ENCODE measurements around the gene ZNF582.

Gene ZNF582

DNA sequence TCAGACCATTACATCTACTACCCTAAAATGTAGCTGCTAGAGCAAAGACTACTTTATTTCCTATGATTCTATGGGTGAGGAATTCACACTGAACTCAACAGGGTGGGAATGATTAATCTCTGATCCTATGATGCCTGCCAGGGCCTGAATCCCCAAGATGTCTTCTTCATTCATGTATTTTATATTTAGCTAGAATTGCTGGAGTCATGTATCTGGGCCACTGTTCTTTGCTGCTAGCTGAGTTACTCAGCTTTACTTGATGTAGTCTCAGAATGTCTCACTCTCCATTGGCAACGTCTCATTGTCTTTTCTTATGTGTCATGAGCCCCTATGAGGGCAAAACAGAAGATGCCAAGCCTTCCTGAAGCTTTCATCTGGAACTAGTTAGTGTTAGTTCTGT, 21.1 kb downstream of the ZNF582 start:
- TF ChIP-seq, protein P1, sequence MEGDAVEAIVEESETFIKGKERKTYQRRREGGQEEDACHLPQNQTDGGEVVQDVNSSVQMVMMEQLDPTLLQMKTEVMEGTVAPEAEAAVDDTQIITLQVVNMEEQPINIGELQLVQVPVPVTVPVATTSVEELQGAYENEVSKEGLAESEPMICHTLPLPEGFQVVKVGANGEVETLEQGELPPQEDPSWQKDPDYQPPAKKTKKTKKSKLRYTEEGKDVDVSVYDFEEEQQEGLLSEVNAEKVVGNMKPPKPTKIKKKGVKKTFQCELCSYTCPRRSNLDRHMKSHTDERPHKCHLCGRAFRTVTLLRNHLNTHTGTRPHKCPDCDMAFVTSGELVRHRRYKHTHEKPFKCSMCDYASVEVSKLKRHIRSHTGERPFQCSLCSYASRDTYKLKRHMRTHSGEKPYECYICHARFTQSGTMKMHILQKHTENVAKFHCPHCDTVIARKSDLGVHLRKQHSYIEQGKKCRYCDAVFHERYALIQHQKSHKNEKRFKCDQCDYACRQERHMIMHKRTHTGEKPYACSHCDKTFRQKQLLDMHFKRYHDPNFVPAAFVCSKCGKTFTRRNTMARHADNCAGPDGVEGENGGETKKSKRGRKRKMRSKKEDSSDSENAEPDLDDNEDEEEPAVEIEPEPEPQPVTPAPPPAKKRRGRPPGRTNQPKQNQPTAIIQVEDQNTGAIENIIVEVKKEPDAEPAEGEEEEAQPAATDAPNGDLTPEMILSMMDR (conservative IDR thresholded peaks at IDR 0.05; ENCODE audit: low read depth) = no peak
- no peak overlapping the region for H3K27ac ChIP-seq
- no peak for DNase-seq (ENCODE audit: low spot score)
- ChIA-PET POLR2A (ENCODE audit: low non-redundant PET) (no interaction called here), CTCF (no interaction called here)

DNA sequence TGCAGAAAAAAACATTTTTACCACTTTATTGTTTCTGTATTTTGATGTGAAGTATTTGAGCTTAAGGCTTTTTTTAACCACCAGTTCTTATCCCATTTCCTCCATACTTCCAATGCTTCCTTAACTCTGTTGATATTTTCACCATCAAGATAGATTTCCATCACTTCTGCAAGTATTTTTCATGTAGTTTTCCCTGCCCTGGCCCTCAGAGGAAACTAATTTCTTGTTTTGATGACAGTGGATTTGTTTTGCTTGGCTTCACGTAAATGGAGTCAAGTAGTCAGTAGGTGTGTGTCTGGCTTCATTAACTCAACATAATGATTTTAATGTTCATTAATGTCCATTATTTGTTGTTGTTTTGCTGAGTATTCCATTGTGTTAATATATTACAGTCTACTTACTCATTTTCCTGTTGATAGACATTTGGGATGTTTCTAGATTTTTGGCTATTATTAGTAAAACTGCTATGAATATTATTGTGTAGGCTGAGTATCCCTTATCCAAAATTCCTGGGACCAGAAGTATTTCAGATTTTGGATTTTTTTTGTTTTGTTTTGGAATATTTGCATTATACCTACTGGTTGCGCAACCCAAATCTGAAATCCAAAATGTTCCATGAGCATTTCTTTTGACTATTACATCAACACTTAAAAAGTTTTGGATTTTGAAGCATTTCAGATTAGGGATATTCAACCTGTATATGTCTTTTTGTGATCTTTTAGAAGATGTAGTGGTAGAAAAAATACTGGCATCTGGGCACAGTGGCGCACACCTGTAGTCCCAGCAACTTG, 23.3 kb downstream of the ZNF582 start:
- TF ChIP-seq, protein P1 (conservative IDR thresholded peaks at IDR 0.05; ENCODE audit: low read depth) = no peak
- H3K27ac ChIP-seq = no peak overlapping the region
- ChIA-PET CTCF (no interaction called here), POLR2A (ENCODE audit: low non-redundant PET) (no interaction called here)
- DNase-seq (ENCODE audit: low spot score) = no peak

DNA sequence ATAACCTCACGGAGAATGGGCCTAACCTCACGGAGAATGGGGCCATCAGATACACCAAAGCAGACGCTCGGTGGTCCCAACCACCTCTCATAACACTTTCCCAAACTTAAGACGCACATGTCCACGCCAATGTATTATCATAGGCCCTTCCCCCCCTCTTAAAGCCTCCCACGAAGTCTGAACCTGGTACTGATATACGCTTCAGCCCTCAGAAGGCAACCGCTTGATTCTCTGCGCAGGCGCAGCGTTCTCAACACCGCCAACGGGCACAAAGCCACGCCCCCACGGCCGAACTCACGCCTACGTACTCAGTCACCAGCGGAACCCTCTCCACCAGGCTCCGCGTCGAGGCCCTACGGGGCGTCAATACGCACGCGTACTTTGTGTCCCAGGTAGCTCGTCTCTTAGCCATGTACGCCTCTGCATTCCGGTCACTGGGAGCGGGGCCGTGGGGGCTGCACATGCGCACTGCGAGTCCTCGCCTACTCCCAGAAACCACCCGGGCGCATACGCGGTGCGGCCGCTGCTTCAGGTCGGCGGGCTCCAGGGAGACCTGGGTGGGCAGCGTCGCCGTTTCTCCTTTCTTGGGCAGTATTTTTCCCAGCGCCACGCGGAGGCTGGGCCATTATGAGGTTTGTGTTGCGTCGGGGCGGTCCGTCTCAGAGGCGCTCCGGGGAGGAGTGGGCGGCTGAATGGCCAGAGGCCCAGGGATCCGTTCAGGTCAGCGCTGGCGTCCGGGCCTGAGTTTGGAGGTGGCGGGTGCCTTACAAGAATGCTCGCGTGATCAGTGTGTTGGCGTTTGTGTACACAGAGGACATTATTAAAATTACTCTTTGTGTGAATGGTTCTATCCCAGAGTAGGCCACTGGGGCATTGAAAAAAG, 25.3 kb downstream of the ZNF582 start:
- TF ChIP-seq, protein P1 (conservative IDR thresholded peaks at IDR 0.05; ENCODE audit: low read depth) = no peak
- DNase-seq (ENCODE audit: low spot score) = peak; percentile 8
- no peak overlapping the region for H3K27ac ChIP-seq
- CTCF ChIA-PET = interaction anchor here (0.6 kb wide), 1 partner anchor 301 kb away, joined by 3 read pairs; no protein-coding TSS in a partner anchor
- POLR2A ChIA-PET (ENCODE audit: low non-redundant PET) = no interaction called here

DNA sequence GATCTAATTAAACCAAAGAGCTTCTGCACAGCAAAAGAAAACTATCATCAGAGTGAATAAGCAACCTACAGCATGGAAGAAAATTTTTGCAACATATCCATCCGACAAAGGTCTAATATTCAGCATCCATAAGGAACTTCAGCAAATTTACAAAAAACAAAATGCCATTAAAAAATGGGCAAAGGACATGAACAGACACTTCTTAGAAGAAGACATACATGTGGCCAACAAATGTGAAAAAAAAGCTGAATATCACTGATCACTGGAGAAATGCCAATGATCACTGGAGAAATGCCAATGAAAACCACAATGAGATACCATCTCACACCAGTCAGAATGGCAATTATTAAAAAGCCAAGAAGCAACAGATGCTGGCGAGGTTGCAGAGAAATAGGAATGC, 32.5 kb downstream of the ZNF582 start:
- TF ChIP-seq, protein P1 (conservative IDR thresholded peaks at IDR 0.05; ENCODE audit: low read depth) = no peak
- H3K27ac ChIP-seq = no peak overlapping the region
- no peak for DNase-seq (ENCODE audit: low spot score)
- ChIA-PET CTCF (no interaction called here), POLR2A (ENCODE audit: low non-redundant PET) (no interaction called here)

DNA sequence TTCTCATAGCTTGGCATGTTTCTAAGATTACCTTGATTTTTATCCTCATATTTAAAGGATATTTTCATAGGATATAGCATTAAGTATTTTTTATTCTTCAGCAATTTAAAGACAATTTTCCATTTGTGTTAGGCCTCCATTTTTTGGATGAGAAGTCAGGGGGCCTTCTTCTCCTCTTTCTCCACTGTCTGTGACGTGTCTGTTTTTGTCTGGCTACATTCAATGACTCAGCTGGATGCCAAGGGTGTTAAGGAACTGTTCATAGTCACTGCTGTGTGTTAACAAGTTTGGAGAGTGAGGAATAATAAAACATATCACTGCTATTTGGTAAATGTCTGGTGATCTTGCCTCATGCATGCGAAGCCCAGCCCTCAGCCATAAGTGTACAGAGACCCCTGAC, 36.4 kb downstream of the ZNF582 start:
- TF ChIP-seq, protein P1 (conservative IDR thresholded peaks at IDR 0.05; ENCODE audit: low read depth) = no peak
- ChIA-PET CTCF (interaction anchor here (0.5 kb wide), 1 partner anchor 28 kb away, joined by 3 read pairs; no protein-coding TSS in a partner anchor), POLR2A (ENCODE audit: low non-redundant PET) (no interaction called here)
- no peak for DNase-seq (ENCODE audit: low spot score)
- no peak overlapping the region for H3K27ac ChIP-seq

DNA sequence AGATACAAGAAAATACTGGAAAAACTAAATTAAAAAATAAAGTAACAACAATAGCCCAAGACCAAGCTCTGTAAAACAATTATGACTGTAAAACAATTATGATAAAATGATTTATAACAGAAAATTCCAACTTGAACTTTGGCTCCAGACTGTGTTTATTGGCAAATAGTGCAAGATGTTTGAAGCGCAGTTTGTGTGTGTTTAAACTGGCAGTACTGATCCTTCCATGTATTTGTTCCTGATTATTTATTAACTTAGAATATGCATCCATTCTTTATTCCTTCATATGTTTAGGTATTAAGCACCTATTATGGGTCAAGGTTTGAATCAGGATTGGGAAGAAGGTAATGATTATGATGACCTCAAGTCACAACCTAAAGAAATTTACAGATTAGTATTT, 37.8 kb downstream of the ZNF582 start:
- ChIA-PET POLR2A (ENCODE audit: low non-redundant PET) (no interaction called here), CTCF (interaction anchor here (0.7 kb wide), 1 partner anchor 609 kb away, joined by 3 read pairs; no protein-coding TSS in a partner anchor)
- TF ChIP-seq, protein P1 (conservative IDR thresholded peaks at IDR 0.05; ENCODE audit: low read depth) = no peak
- no peak for DNase-seq (ENCODE audit: low spot score)
- H3K27ac ChIP-seq = no peak overlapping the region
